HCT116 (cell line): ENCODE measurements around the gene POP7. TPM values are rescaled to one million over a fixed set of nuclear protein-coding genes. Genes with fewer than 3 reads are reported as not detected.

Source experiments
- ATAC-seq: fragments of 200-7000 bp; cut with Tn5 transposase; 2 replicates; pipeline ENCODE4 v1.9.1; 2020; ENCODE audit warnings: mild to moderate bottlenecking, moderate library complexity
- BruUV-seq: library from RNA; stranded (reverse); fragments of 400-500 nt; replicated peaks from 2 replicates; lab custom pipeline; 2021; lab: Mats Ljungman, UMichigan
- CTCF ChIA-PET: fragments of 300-600 bp; sonication (Branson Sonifier 250); formaldehyde crosslinking; loops from one replicate; lab custom pipeline; 2021; ENCODE audit warnings: antibody characterized with exemption; lab: Charles Lee
- POLR2A ChIA-PET: fragments of 300-600, 350-600 bp; sonication (Branson Sonifier 250); formaldehyde crosslinking; loops from one replicate; lab custom pipeline; 2021; ENCODE audit warnings: antibody characterized with exemption; lab: Charles Lee
- RAD21 ChIA-PET, 2 experiments: fragments of 300-600 bp; sonication (Branson Sonifier 250); formaldehyde crosslinking; loops; one replicate each; lab custom pipeline; 2023; ENCODE audit warnings: low total read pairs in 2 of 2; ENCODE audit not compliant: uncharacterized antibody in 2 of 2, unreplicated experiment in 2 of 2, low non-redundant PET in 1 of 2; lab: Charles Lee
- DNase-seq: peaks from one replicate; pipeline ENCODE4 v3.0.0-alpha.2; 2010; ENCODE audit warnings: low read depth, low spot score
- H2AFZ ChIP-seq: fragments of 200-600 bp; shearing (Covaris generic), sonication (generic); 2 replicates; pipeline ENCODE4 v1.6.1; 2017; ENCODE audit warnings: low read depth, mixed run types, mixed read lengths, antibody characterized with exemption, low read length; ENCODE audit not compliant: poor library complexity, severe bottlenecking
- H3K27ac ChIP-seq: 2 replicates; pipeline ENCODE4 v1.5.1; 2012; ENCODE audit warnings: low read depth, low read length
- H3K27me3 ChIP-seq: fragments of 200-600 bp; sonication (generic); 2 replicates; pipeline ENCODE4 v1.6.1; 2016; ENCODE audit warnings: mixed run types, low read length, mixed read lengths; ENCODE audit not compliant: insufficient read depth
- H3K36me3 ChIP-seq, 2 experiments: fragments of 200-500 bp in 1 of 2; fragments of 200-600 bp in 1 of 2; sonication (Bioruptor generic) in 1 of 2; sonication (generic) in 1 of 2; 2 replicates each; pipeline versions ENCODE4 v1.5.1 to v1.6.1; 2014 to 2016; ENCODE audit warnings: low read length in 2 of 2, inconsistent platforms in 1 of 2, mixed read lengths in 1 of 2, mixed run types in 1 of 2; ENCODE audit not compliant: insufficient read depth in 2 of 2, control insufficient read depth in 1 of 2
- H3K4me1 ChIP-seq, 2 experiments: fragments of 200-600 bp in 1 of 2; sonication (generic) in 1 of 2; 2 replicates each; pipeline versions ENCODE4 v1.5.1 to v1.6.1; 2012 to 2017; ENCODE audit warnings: low read length in 2 of 2, inconsistent platforms in 1 of 2, mild to moderate bottlenecking in 1 of 2, mixed read lengths in 1 of 2, mixed run types in 1 of 2, moderate library complexity in 1 of 2; ENCODE audit not compliant: insufficient read depth in 2 of 2, control insufficient read depth in 1 of 2
- H3K4me2 ChIP-seq: fragments of 200-600 bp; sonication (generic); 2 replicates; pipeline ENCODE4 v1.6.1; 2017; ENCODE audit warnings: mixed run types, low read length, mixed read lengths
- H3K4me3 ChIP-seq, 2 experiments: fragments of 200-600 bp in 1 of 2; sonication (generic) in 1 of 2; replicated peaks in 1 of 2; 2 replicates each; pipeline ENCODE4 v1.5.1; 2011 to 2016; ENCODE audit warnings: low read length in 2 of 2, control low read depth in 1 of 2, low read depth in 1 of 2, mild to moderate bottlenecking in 1 of 2, mixed read lengths in 1 of 2, mixed run types in 1 of 2
- H3K79me2 ChIP-seq: fragments of 200-600 bp; sonication (generic); 2 replicates; pipeline ENCODE4 v1.6.1; 2017; ENCODE audit warnings: mild to moderate bottlenecking, mixed run types, low read length, moderate library complexity, mixed read lengths; ENCODE audit not compliant: insufficient read depth
- H3K9ac ChIP-seq: fragments of 200-600 bp; sonication (generic); 2 replicates; pipeline ENCODE4 v1.6.1; 2016; ENCODE audit warnings: low read length, mixed read lengths
- H3K9me2 ChIP-seq: fragments of 200-600 bp; sonication (generic), shearing (Covaris generic); 2 replicates; pipeline ENCODE4 v1.6.1; 2017; ENCODE audit warnings: mixed run types, mild to moderate bottlenecking, moderate library complexity; ENCODE audit not compliant: insufficient read depth
- H3K9me3 ChIP-seq, 2 experiments: fragments of 200-500 bp in 1 of 2; fragments of 200-600 bp in 1 of 2; sonication (Bioruptor generic) in 1 of 2; sonication (generic) in 1 of 2; 2 replicates each; pipeline ENCODE4 v1.6.1; 2014 to 2017; ENCODE audit warnings: low read length in 2 of 2, mixed read lengths in 2 of 2, inconsistent platforms in 1 of 2, low read depth in 1 of 2, mild to moderate bottlenecking in 1 of 2, mixed run types in 1 of 2, moderate library complexity in 1 of 2; ENCODE audit not compliant: control insufficient read depth in 1 of 2, insufficient read depth in 1 of 2
- H4K20me1 ChIP-seq: fragments of 200-600 bp; sonication (generic), shearing (Covaris generic); 2 replicates; pipeline ENCODE4 v1.6.1; 2017; ENCODE audit warnings: mixed run types, mild to moderate bottlenecking, moderate library complexity; ENCODE audit not compliant: insufficient read depth
- CBX3 ChIP-seq: IDR thresholded peaks from 2 replicates; pipeline ENCODE4 v1.6.1; 2012; ENCODE audit warnings: low read depth
- EGR1 ChIP-seq: IDR thresholded peaks from 2 replicates; pipeline ENCODE4 v1.6.1; 2012; ENCODE audit warnings: low read depth
- ELF1 ChIP-seq: IDR thresholded peaks from 2 replicates; pipeline ENCODE4 v1.6.1; 2012; ENCODE audit warnings: low read depth, borderline replicate concordance
- EZH2phosphoT487 ChIP-seq: fragments of 200-600 bp; IDR thresholded peaks from 2 replicates; pipeline ENCODE4 v1.6.1; 2018; ENCODE audit warnings: antibody characterized with exemption, borderline replicate concordance
- POLR2AphosphoS5 ChIP-seq: IDR thresholded peaks from 2 replicates; pipeline ENCODE4 v1.6.1; 2011; ENCODE audit warnings: mild to moderate bottlenecking, low read depth, low read length, moderate library complexity
- SP1 ChIP-seq: IDR thresholded peaks from 2 replicates; pipeline ENCODE4 v1.6.1; 2012; ENCODE audit warnings: low read depth
- SRF ChIP-seq: IDR thresholded peaks from 2 replicates; pipeline ENCODE4 v1.6.1; 2012; ENCODE audit warnings: low read depth
- TCF7L2 ChIP-seq: IDR thresholded peaks from 2 replicates; pipeline ENCODE4 v1.7.0; 2011; ENCODE audit warnings: borderline replicate concordance, inconsistent platforms; ENCODE audit not compliant: insufficient read depth, insufficient read length; ENCODE audit errors: extremely low read depth
- YY1 ChIP-seq: IDR thresholded peaks from 2 replicates; pipeline ENCODE4 v1.6.1; 2011; ENCODE audit warnings: low read length, low read depth, moderate library complexity, mild to moderate bottlenecking; ENCODE audit not compliant: insufficient replicate concordance; ENCODE audit errors: extremely low read depth
- ZFX ChIP-seq: fragments of 450-650 bp; IDR thresholded peaks from 2 replicates; pipeline ENCODE4 v1.6.1; 2017
- intact Hi-C: fragments of 100-400 bp; cut with micrococcal nuclease; formaldehyde crosslinking; loops from 2 replicates; pipeline ENCODE4 v1.10.0; 2022
- total RNA-seq: library from RNA; stranded (reverse); gene quantifications from one replicate; pipeline ENCODE4 v1.2.1, GENCODE V29; 2021; ENCODE audit not compliant: unreplicated experiment
- TF ChIP-seq, protein P1 (sequence below): IDR thresholded peaks from 2 replicates; pipeline ENCODE4 v1.6.1; 2012; ENCODE audit warnings: low read depth
- TF ChIP-seq, protein P2 (sequence below): IDR thresholded peaks from 2 replicates; pipeline ENCODE4 v1.6.1; 2011; ENCODE audit warnings: mild to moderate bottlenecking, low read length, moderate library complexity; ENCODE audit not compliant: insufficient replicate concordance; ENCODE audit errors: extremely low read depth

The POP7 gene
- total RNA-seq, 1 experiment from 2014 or later = 67.5 TPM

DNA sequence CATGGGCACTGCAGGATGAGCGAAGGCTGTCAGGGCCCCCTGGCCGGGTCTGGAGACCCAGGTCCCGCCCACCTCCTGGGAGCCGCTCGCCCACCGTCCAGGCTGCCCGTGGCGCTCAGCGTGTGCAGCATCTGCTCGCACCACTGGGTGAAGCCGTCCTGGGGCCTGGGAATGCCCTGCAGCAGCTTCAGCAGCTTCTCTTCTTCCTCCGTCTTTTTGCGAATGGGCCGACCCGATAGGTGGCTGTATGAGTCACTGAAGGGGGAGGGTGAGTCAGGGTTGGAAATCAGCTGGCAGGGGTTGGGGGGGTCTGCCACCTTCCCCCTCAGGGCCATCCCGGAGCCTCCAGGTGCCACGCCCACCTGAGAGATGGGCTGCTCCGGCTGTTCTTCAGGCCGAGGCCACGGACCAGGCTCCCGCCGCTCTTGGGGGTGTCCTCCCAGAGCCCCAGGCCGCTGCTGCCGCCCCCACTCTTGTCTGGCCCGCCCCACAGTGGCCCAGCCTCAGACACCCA is 23.6 kb upstream of the POP7 start:
- RAD21 ChIA-PET = no interaction called here
- H3K4me1 ChIP-seq = peaks cover 0 to 5% of the 10 kb centered on the region in 2 experiments; a peak in 1 of 4 replicates

More for the DNA sequence above, 23.6 kb upstream of the POP7 start:
- H3K9ac ChIP-seq = no peak overlapping the region
- no peak for TF ChIP-seq POLR2AphosphoS5
- no peak for TF ChIP-seq EGR1
- no peak for TF ChIP-seq ZFX
- TF ChIP-seq ELF1 = no peak
- TF ChIP-seq, protein P1, sequence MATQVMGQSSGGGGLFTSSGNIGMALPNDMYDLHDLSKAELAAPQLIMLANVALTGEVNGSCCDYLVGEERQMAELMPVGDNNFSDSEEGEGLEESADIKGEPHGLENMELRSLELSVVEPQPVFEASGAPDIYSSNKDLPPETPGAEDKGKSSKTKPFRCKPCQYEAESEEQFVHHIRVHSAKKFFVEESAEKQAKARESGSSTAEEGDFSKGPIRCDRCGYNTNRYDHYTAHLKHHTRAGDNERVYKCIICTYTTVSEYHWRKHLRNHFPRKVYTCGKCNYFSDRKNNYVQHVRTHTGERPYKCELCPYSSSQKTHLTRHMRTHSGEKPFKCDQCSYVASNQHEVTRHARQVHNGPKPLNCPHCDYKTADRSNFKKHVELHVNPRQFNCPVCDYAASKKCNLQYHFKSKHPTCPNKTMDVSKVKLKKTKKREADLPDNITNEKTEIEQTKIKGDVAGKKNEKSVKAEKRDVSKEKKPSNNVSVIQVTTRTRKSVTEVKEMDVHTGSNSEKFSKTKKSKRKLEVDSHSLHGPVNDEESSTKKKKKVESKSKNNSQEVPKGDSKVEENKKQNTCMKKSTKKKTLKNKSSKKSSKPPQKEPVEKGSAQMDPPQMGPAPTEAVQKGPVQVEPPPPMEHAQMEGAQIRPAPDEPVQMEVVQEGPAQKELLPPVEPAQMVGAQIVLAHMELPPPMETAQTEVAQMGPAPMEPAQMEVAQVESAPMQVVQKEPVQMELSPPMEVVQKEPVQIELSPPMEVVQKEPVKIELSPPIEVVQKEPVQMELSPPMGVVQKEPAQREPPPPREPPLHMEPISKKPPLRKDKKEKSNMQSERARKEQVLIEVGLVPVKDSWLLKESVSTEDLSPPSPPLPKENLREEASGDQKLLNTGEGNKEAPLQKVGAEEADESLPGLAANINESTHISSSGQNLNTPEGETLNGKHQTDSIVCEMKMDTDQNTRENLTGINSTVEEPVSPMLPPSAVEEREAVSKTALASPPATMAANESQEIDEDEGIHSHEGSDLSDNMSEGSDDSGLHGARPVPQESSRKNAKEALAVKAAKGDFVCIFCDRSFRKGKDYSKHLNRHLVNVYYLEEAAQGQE = no peak
- no peak for TF ChIP-seq CBX3
- TF ChIP-seq EZH2phosphoT487 = no peak
- no peak for TF ChIP-seq SP1
- TF ChIP-seq, protein P2, sequence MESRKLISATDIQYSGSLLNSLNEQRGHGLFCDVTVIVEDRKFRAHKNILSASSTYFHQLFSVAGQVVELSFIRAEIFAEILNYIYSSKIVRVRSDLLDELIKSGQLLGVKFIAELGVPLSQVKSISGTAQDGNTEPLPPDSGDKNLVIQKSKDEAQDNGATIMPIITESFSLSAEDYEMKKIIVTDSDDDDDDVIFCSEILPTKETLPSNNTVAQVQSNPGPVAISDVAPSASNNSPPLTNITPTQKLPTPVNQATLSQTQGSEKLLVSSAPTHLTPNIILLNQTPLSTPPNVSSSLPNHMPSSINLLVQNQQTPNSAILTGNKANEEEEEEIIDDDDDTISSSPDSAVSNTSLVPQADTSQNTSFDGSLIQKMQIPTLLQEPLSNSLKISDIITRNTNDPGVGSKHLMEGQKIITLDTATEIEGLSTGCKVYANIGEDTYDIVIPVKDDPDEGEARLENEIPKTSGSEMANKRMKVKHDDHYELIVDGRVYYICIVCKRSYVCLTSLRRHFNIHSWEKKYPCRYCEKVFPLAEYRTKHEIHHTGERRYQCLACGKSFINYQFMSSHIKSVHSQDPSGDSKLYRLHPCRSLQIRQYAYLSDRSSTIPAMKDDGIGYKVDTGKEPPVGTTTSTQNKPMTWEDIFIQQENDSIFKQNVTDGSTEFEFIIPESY = no peak
- TF ChIP-seq YY1 = no peak
- TF ChIP-seq SRF = no peak
- no peak for TF ChIP-seq TCF7L2
- TF ChIP-seq, all 23 proteins: peak for 0
- no peaks in the 10 kb centered on the region for H3K27me3 ChIP-seq
- H3K79me2 ChIP-seq = peaks cover 3% of the 10 kb centered on the region; the same call in 1 of the 2 replicates
- BruUV-seq = no TSS peak
- no peaks in the 10 kb centered on the region for H3K9me3 ChIP-seq
- DNase-seq (no peak), ATAC-seq (no peak)
- no peak overlapping the region for H3K4me2 ChIP-seq
- peaks cover 27 to 28% of the 10 kb centered on the region in 2 experiments; a peak in 3 of 4 replicates for H3K36me3 ChIP-seq
- no peaks in the 10 kb centered on the region for H4K20me1 ChIP-seq
- H2AFZ ChIP-seq = no peak overlapping the region
- H3K27ac ChIP-seq = no peak overlapping the region
- H3K9me2 ChIP-seq = no peaks in the 10 kb centered on the region
- no peak overlapping the region for H3K4me3 ChIP-seq
- intact Hi-C loops = no loop called here
- ChIA-PET POLR2A (no interaction called here), CTCF (interaction anchor here (0.9 kb wide), 1 partner anchor 11 kb away, joined by 3 read pairs; no protein-coding TSS in a partner anchor)
